ENCODE data around the gene PQBP1. TPM values are rescaled to one million over a fixed set of nuclear protein-coding genes. Genes with fewer than 3 reads are reported as not detected.

PQBP1 gene
- polyA plus RNA-seq, 2 of the 4 experiments (the other 2 are of a cell fraction), result 125 to 158 TPM

- TF ChIP-seq E2F6 (IDR thresholded peaks at IDR 0.05; ENCODE audit: borderline replicate concordance, low read depth), result no peak
- TF ChIP-seq MAZ (IDR thresholded peaks at IDR 0.05; ENCODE audit: borderline replicate concordance, low read depth, low read length), result no peak
- no peak for TF ChIP-seq RAD21 (conservative IDR thresholded peaks at IDR 0.05 in 1 of 2, IDR thresholded peaks at IDR 0.05 in 1 of 2)
These were observed 30.1 kb downstream of the PQBP1 start (continued) for GRCh38 chrX:48927736-48928382.

GRCh38 chrX:48933757-48934156 lies 36.0 kb downstream of the PQBP1 start:
- WGBS (ENCODE audit: missing lambda C conversion rate), result 85% methylated on average over 2 of the region's 2 CpGs
- Histone ChIP-seq H3K4me2 (no peak overlapping the region), H3K9me3 (no peaks in the 10 kb centered on the region), H3K4me1 (no peaks in the 10 kb centered on the region), H3K4me3 (no peak overlapping the region), H3K27ac (no peak overlapping the region)
- TF ChIP-seq HES2 (IDR thresholded peaks at IDR 0.05) (no peak), JUNB (IDR thresholded peaks at IDR 0.05) (no peak), BHLHE40 (IDR thresholded peaks at IDR 0.05; ENCODE audit: low read depth, low read length) (no peak), HOXB13 (CRISPR knock-in tag; IDR thresholded peaks at IDR 0.05; ENCODE audit: low read depth) (no peak), CBX8 (IDR thresholded peaks at IDR 0.05) (no peak), MAFK (IDR thresholded peaks at IDR 0.05; ENCODE audit: partially characterized antibody) (no peak), KDM5A (IDR thresholded peaks at IDR 0.05) (no peak), EHMT2 (IDR thresholded peaks at IDR 0.05; ENCODE audit: low read depth) (no peak), HOXB5 (CRISPR knock-in tag; IDR thresholded peaks at IDR 0.05) (no peak), BCL3 (IDR thresholded peaks at IDR 0.05) (no peak), HMGXB4 (CRISPR knock-in tag; IDR thresholded peaks at IDR 0.05; ENCODE audit: borderline replicate concordance) (no peak), ELK1 (IDR thresholded peaks at IDR 0.05; ENCODE audit: low read depth, low read length) (no peak)
- ATAC-seq, result 0 out of 6 replicates have a peak, but pooled peaks of 1 of the 2 experiments have one; percentile 24
- ChIA-PET POLR2A (interaction anchor here (0.7 kb wide), 1 partner anchor 33 kb away, joined by 7 read pairs; no protein-coding TSS in a partner anchor), CTCF (no interaction called here)
- no peak for DNase-seq (ENCODE audit: low read depth in 1 of 2, low spot score in 1 of 2)
- no peak for FAIRE-seq

GRCh38 chrX:48934581-48935300 lies 37.0 kb downstream of the PQBP1 start:
- Histone ChIP-seq H3K27ac (no peak overlapping the region), H3K4me3 (no peak overlapping the region), H3K4me1 (no peaks in the 10 kb centered on the region), H3K9me3 (no peaks in the 10 kb centered on the region), H3K4me2 (no peak overlapping the region)
- FAIRE-seq (no peak), DNase-seq (ENCODE audit: low read depth in 1 of 2, low spot score in 1 of 2) (no peak), ATAC-seq (no peak)
- 93% methylated on average over 7 of the region's 7 CpGs for WGBS (ENCODE audit: missing lambda C conversion rate)
- ChIA-PET CTCF (interaction anchor here (1.0 kb wide), 1 partner anchor 12 kb away, joined by 3 read pairs; no protein-coding TSS in a partner anchor), POLR2A (no interaction called here)
- no peak for TF ChIP-seq PBX3 (IDR thresholded peaks at IDR 0.05)
- TF ChIP-seq HEYL (CRISPR knock-in tag; IDR thresholded peaks at IDR 0.05), result no peak
- no peak for TF ChIP-seq NFE2L2 (conservative IDR thresholded peaks at IDR 0.05; ENCODE audit: low read length)
- no peak for TF ChIP-seq RCOR1 (IDR thresholded peaks at IDR 0.05; ENCODE audit: low read depth, low read length)
- TF ChIP-seq CHD2 (IDR thresholded peaks at IDR 0.05; ENCODE audit: low read length, partially characterized antibody), result no peak
- no peak for TF ChIP-seq CBX8 (IDR thresholded peaks at IDR 0.05)
- no peak for TF ChIP-seq POLR2A (IDR thresholded peaks at IDR 0.05; ENCODE audit: low read length)
- TF ChIP-seq MAZ (IDR thresholded peaks at IDR 0.05; ENCODE audit: borderline replicate concordance, low read depth, low read length), result no peak
- TF ChIP-seq POLR2AphosphoS2 (conservative IDR thresholded peaks at IDR 0.05; ENCODE audit: low read length), result no peak
- TF ChIP-seq HDAC2 (IDR thresholded peaks at IDR 0.05), result no peak
- no peak for TF ChIP-seq HOXA7 (CRISPR knock-in tag; IDR thresholded peaks at IDR 0.05)
- TF ChIP-seq ZC3H11A (IDR thresholded peaks at IDR 0.05), result no peak
- TF ChIP-seq KDM5A (IDR thresholded peaks at IDR 0.05), result no peak
- no peak for TF ChIP-seq PHF8 (IDR thresholded peaks at IDR 0.05; ENCODE audit: borderline replicate concordance, low read depth)
- TF ChIP-seq KDM1A (IDR thresholded peaks at IDR 0.05; ENCODE audit: low read depth), result no peak
